Epithelial cell of proximal tubule (primary cell): ENCODE measurements around the gene PTGDR2. TPM values are rescaled to one million over a fixed set of nuclear protein-coding genes. Genes with fewer than 3 reads are reported as not detected.

Experiments used
- DNase-seq: peaks from one replicate; pipeline ENCODE4 v3.0.0-alpha.2; 2011; ENCODE audit warnings: low read depth
- H3K4me3 ChIP-seq: 2 replicates; pipeline ENCODE4 v1.5.1; 2011; ENCODE audit warnings: low read depth, mild to moderate bottlenecking, low read length
- CTCF ChIP-seq: conservative IDR thresholded peaks from 2 replicates; pipeline ENCODE4 v1.5.1; 2012; ENCODE audit warnings: low read depth, mild to moderate bottlenecking, low read length
- total RNA-seq: library from RNA; depleted of rRNA; stranded (reverse); fragments of >200 nt; gene quantifications from 2 replicates; pipeline ENCODE4 v1.2.3, GENCODE V29; 2015

PTGDR2 gene
- total RNA-seq: 0.29 TPM in 1 of 2 replicates, not detected in the other

DNA sequence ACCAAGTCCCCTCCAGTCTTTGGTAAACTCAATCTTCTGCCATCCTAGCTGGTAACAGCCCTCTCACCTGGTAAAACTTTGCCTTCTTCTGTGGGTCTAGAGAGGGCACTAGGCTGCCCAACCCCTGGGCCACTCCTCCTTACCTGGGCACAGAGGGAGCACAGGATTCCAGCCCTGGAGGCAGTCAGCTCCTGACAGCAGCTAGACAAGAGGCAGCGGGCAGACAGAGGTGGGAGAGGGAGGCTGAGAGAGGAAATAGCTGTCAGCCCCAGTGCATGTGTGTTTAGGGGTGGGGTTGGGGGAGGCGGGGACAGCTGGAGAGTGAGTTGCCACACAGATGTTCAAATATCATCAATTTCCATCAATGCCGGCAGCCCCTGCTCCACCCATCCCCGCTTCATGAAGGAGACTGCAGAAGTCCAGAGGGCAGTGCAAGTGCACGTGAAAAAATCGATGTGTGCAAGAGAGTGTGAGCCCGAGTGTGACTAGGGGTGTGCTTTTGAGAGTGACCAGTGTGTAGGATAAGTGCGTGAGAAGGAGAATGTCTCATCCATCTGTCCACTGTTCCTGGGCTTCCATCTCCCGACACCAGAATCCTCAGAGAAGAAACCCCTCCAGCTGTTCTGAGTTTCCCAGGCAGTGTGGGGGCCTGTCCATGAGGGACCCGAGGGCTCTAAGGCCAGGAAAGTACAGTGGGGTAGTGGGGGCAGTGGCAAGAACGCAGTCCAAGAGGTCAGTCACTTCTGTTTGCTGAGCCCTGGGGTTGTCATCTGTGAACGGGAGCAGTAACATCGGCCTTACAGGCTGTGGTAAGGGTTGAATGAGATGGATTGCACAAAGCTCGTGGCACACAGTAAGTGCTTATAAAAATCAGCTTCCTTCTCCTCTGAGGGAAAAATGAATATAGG lies at the start of gene PTGDR2:
Gene PTGDR2 (minus strand): TSS at position 225 of the 908 bp plus-strand sequence. CDS start 2,228 bp downstream, outside the sequence.
- H3K4me3 ChIP-seq: no peak within 1 kb of the TSS
- no peak for DNase-seq
- TF ChIP-seq CTCF: no peak

- no peak for DNase-seq
Measured at GRCh38 chr11:60905047-60905446, 49.3 kb upstream of the PTGDR2 start.

DNA sequence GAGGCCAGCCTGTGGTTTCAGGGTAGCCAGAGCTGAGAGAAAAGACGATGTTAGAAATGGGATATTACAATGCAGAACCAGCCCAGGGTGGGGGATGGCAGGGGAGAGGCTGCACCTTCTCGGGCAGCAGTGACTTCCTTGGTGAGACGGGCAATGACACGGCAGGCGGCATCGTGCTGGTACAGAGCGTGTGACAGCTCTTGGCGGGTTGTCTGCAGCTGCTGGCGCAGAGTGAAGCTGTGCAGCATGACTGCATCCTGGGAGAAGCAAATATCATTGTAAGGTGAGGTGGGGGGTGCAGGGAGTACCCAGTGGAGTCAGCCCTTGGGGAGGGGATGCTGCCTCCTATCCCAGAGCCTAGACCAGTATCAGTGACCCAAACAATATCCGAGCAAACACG lies 46.9 kb upstream of the PTGDR2 start:
- TF ChIP-seq CTCF: no peak

More at GRCh38 chr11:60905047-60905446, 49.3 kb upstream of the PTGDR2 start:
- TF ChIP-seq CTCF: no peak
- peak overlapping the region; percentile 66 for H3K4me3 ChIP-seq

DNA sequence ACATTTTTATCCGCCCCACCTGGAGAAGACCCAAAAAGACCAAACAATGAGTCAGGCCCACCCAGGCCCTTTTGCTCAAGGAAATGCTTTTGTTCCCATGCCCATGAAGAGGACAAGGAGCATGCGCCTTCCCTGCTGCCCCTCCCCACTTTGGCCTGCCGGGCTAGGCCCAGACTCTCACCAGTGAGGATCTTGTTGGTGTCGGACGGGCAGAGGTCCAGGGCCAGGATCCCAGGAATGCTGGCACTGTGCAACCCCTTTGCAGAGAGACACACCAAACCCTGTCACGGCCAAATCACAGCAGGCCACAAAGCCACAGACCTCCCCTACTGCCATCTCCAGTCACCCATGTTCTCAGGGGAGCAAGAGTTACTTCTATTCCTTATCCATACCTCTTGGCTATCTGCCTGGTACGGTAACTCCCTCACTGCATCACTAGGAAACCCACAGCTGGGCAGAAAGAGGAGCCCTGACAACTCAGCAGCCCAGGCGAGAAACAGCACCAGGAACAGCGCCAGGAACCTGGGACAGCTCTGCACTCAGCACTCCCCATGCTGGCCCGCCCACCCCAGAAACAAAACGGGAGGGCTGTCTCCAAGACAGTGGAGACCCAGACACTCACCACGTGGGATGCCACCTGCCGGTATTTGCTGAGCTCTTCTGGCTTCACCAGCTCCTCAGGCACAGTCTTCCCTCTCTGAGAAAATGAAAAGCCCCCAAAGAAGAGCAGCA lies 45.1 kb upstream of the PTGDR2 start:
- no peak for TF ChIP-seq CTCF

More for the DNA sequence above, 46.9 kb upstream of the PTGDR2 start:
- no peak overlapping the region for H3K4me3 ChIP-seq
- DNase-seq: no peak

GRCh38 chr11:60899977-60900376 lies 44.2 kb upstream of the PTGDR2 start:
- TF ChIP-seq CTCF: no peak
- DNase-seq: no peak
- no peak overlapping the region for H3K4me3 ChIP-seq

More for the DNA sequence above, 45.1 kb upstream of the PTGDR2 start:
- no peak overlapping the region for H3K4me3 ChIP-seq
- no peak for DNase-seq

DNA sequence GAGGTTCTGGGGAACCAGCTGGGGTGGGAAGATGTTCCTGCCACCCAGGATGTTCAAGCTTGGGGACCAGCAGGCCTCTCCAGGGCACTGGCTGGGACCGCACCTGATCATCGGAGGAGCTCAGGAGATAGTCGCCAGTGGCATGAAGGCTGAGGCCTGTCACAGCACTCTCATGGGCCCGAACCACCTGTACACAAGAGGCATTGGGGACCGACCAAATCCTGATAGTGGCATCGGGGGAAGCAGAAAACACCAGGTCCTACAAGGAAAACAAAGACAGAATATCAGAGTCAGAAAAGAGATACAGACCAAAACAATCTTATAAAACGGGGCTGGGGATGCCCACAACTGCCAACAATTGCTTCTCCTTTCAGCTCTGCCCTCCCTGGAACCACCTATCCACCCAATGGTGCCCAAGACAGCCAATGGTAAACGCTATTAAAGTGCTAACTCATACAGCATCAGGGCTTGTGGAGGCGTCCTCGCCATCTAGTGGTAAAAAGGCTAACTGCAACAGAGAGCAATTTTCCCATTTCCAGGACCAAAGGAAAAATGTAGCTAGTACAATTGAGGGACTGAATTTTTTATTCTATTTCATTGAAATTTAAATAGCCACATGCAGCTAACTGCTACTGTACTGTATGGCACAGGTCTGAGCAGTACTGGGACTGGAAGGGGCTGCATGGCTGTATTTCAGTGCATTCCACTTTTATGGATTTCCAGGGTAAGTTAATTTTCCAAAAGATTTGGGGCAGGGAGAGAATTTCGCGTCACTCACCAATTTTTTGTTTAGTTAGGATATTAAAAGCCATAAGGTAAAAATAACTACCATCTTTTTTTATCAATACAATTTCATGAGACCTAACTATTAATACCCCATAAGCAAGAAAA lies 43.5 kb upstream of the PTGDR2 start:
- TF ChIP-seq CTCF: peak; percentile 93
- DNase-seq: no peak

More for the DNA sequence above, 43.5 kb upstream of the PTGDR2 start:
- H3K4me3 ChIP-seq: no peak overlapping the region
